ENCODE measurements around the gene CLOCK.
A peak's percentile ranks its signal among the peaks of the same experiment; 100 is the strongest.

Gene CLOCK

GRCh38 chr4:55546756-55547465 lies at the start of gene CLOCK (continued):
- TF ChIP-seq ZSCAN18 (tag by site-specific recombination; IDR thresholded peaks at IDR 0.05), result no peak
- TF ChIP-seq KLF9 (tag by site-specific recombination; IDR thresholded peaks at IDR 0.05; ENCODE audit: low read depth), result peak; percentile 42; the same call in 1 of the 2 replicates
- TF ChIP-seq ZNF211 (tag by site-specific recombination; IDR thresholded peaks at IDR 0.05; ENCODE audit: low read depth), result no peak
- TF ChIP-seq ZNF645 (tag by site-specific recombination; IDR thresholded peaks at IDR 0.05), result no peak
- TF ChIP-seq GLI4 (tag by site-specific recombination; IDR thresholded peaks at IDR 0.05), result no peak
- no peak for TF ChIP-seq ZSCAN30 (tag by site-specific recombination; IDR thresholded peaks at IDR 0.05)
- peak; percentile 58 for TF ChIP-seq ZIC2 (tag by site-specific recombination; IDR thresholded peaks at IDR 0.05)
- TF ChIP-seq INSM2 (tag by site-specific recombination; IDR thresholded peaks at IDR 0.05), result no peak
- no peak for TF ChIP-seq HOXD13 (CRISPR knock-in tag; IDR thresholded peaks at IDR 0.05; ENCODE audit: borderline replicate concordance)
- TF ChIP-seq ZNF18 (tag by site-specific recombination; IDR thresholded peaks at IDR 0.05), result no peak
- TF ChIP-seq PRDM1 (tag by site-specific recombination; IDR thresholded peaks at IDR 0.05), result peak; percentile 58; the same call in 1 of the 2 replicates
- no peak for TF ChIP-seq ZNF248 (tag by site-specific recombination; IDR thresholded peaks at IDR 0.05)
- no peak for TF ChIP-seq ZNF544 (tag by site-specific recombination; IDR thresholded peaks at IDR 0.05)
- no peak for TF ChIP-seq ZNF37A (tag by site-specific recombination; IDR thresholded peaks at IDR 0.05)
- no peak for TF ChIP-seq MZF1 (tag by site-specific recombination; IDR thresholded peaks at IDR 0.05; ENCODE audit: borderline replicate concordance)
- peak; percentile 93 for TF ChIP-seq ZBTB17 (tag by site-specific recombination; IDR thresholded peaks at IDR 0.05)
- no peak for TF ChIP-seq KLF7 (tag by site-specific recombination; IDR thresholded peaks at IDR 0.05; ENCODE audit: borderline replicate concordance)
- TF ChIP-seq ZNF266 (tag by site-specific recombination; IDR thresholded peaks at IDR 0.05; ENCODE audit: low read depth), result no peak
- TF ChIP-seq ZNF223 (tag by site-specific recombination; IDR thresholded peaks at IDR 0.05), result no peak
- no peak for TF ChIP-seq ZNF280D (tag by site-specific recombination; IDR thresholded peaks at IDR 0.05)
- no peak for TF ChIP-seq HOXC10 (CRISPR knock-in tag; IDR thresholded peaks at IDR 0.05)
- no peak for TF ChIP-seq TCF7L2 (IDR thresholded peaks at IDR 0.05; ENCODE audit: borderline replicate concordance, low read depth, low read length)
- no peak for TF ChIP-seq WT1 (tag by site-specific recombination; IDR thresholded peaks at IDR 0.05)
- TF ChIP-seq ZNF837 (tag by site-specific recombination; IDR thresholded peaks at IDR 0.05), result no peak
- no peak for TF ChIP-seq ZNF785 (tag by site-specific recombination; IDR thresholded peaks at IDR 0.05)
- TF ChIP-seq SP2 (tag by site-specific recombination; IDR thresholded peaks at IDR 0.05), result peak; percentile 33
- no peak for TF ChIP-seq ZNF529 (tag by site-specific recombination; IDR thresholded peaks at IDR 0.05; ENCODE audit: insufficient replicate concordance)
- no peak for TF ChIP-seq ZNF580 (tag by site-specific recombination; IDR thresholded peaks at IDR 0.05)
- TF ChIP-seq MYNN (tag by site-specific recombination; IDR thresholded peaks at IDR 0.05; ENCODE audit: borderline replicate concordance), result no peak
- TF ChIP-seq ZNF146 (tag by site-specific recombination; IDR thresholded peaks at IDR 0.05), result no peak
- no peak for TF ChIP-seq ZNF394 (tag by site-specific recombination; IDR thresholded peaks at IDR 0.05; ENCODE audit: borderline replicate concordance)
- no peak for TF ChIP-seq BCL11B (tag by site-specific recombination; IDR thresholded peaks at IDR 0.05; ENCODE audit: low read depth)
- TF ChIP-seq SP3 (tag by site-specific recombination; IDR thresholded peaks at IDR 0.05), result peak; percentile 34; the same call in 1 of the 2 replicates

All from HEK293 (cell line).